ENCODE results near the gene DCXR. TPM values are rescaled to one million over a fixed set of nuclear protein-coding genes. Genes with fewer than 3 reads are reported as not detected.

DCXR gene
- total and polyA plus RNA-seq, 2 donors (not counting 1 experiment from before 2014, with no cell fraction given), result 63.9 to 143 TPM

- no peak overlapping the region for H3K4me3 Mint-ChIP-seq
- CTCF ChIA-PET, result no interaction called here
- intact Hi-C loops (cut with micrococcal nuclease), result no loop called here
Observed at GRCh38 chr17:82062984-82063368, 25.5 kb upstream of the DCXR start.

More at GRCh38 chr17:82062984-82063368, 25.5 kb upstream of the DCXR start:
- Histone ChIP-seq H3K27ac (ENCODE audit: low read length in 2 of 2) (no peak overlapping the region), H3K79me2 (ENCODE audit: control insufficient read depth, insufficient read depth, low read length) (peaks cover 12% of the 10 kb centered on the region), H3K9ac (ENCODE audit: low read length) (no peak overlapping the region), H3K9me3 (ENCODE audit: control extremely low read depth in 1 of 3, control insufficient read depth in 2 of 3, insufficient read depth in 1 of 3, low read length in 2 of 3) (no peaks in the 10 kb centered on the region), H2AFZ (ENCODE audit: insufficient read depth, low read depth, low read length, poor library complexity, severe bottlenecking) (no peak overlapping the region), H4K20me1 (ENCODE audit: control insufficient read depth, insufficient read depth, low read length, poor library complexity, severe bottlenecking) (peaks cover 8% of the 10 kb centered on the region), H3K4me2 (replicated peaks; ENCODE audit: low read depth, low read length, poor library complexity, severe bottlenecking) (no peak overlapping the region), H3K36me3 (replicated peaks in 1 of 2; ENCODE audit: control extremely low read depth in 1 of 2, control insufficient read depth in 1 of 2, extremely low read depth in 1 of 2, insufficient read depth in 2 of 2, low read length in 1 of 2) (peaks cover 0 to 32% of the 10 kb centered on the region in 2 experiments), H3K27me3 (replicated peaks in 1 of 4; ENCODE audit: control extremely low read depth in 1 of 4, control insufficient read depth in 3 of 4, insufficient read depth in 4 of 4, low read length in 3 of 4) (no peaks in the 10 kb centered on the region), H3K4me3 (ENCODE audit: control extremely low read depth in 1 of 5, extremely low read depth in 1 of 5, insufficient read depth in 1 of 5, low read depth in 2 of 5, low read length in 4 of 5) (no peak overlapping the region), H3K4me1 (ENCODE audit: control insufficient read depth in 2 of 2, insufficient read depth in 2 of 2, low read length in 2 of 2) (peaks cover 16 to 26% of the 10 kb centered on the region in 2 donors)
- DNase-seq, result no peak
- TF ChIP-seq CTCF (IDR thresholded peaks at IDR 0.05), result no peak
- no peak for TF ChIP-seq EZH2 (IDR thresholded peaks at IDR 0.05; ENCODE audit: borderline replicate concordance, insufficient read depth, low read depth, low read length, poor library complexity, severe bottlenecking)
- ATAC-seq (ENCODE audit: low read depth), result no peak
- 96% methylated on average over 8 of the region's 9 CpGs for WGBS (ENCODE audit: insufficient coverage)
- H3K9me3 Mint-ChIP-seq (ENCODE audit: insufficient read depth), result no peaks in the 10 kb centered on the region
- H3K27ac Mint-ChIP-seq, result no peak overlapping the region
- no peaks in the 10 kb centered on the region for H3K27me3 Mint-ChIP-seq
- POLR2A ChIA-PET, result no interaction called here
- H3K4me1 Mint-ChIP-seq, result peaks cover 15% of the 10 kb centered on the region

Data from B cell (primary cell).